Stimulated activated CD4-positive, alpha-beta T cell treated with anti-CD3 and anti-CD28 coated beads, TNF-alpha, amount 100 ng/mL, for 4 hours (primary cell): ENCODE measurements around the gene NOL4L.

Source experiments
- DNase-seq, 3 experiments: peaks; one replicate each; pipeline ENCODE4 v3.0.0-alpha.2; 2020; ENCODE audit warnings: low read depth in 3 of 3

NOL4L gene

DNA sequence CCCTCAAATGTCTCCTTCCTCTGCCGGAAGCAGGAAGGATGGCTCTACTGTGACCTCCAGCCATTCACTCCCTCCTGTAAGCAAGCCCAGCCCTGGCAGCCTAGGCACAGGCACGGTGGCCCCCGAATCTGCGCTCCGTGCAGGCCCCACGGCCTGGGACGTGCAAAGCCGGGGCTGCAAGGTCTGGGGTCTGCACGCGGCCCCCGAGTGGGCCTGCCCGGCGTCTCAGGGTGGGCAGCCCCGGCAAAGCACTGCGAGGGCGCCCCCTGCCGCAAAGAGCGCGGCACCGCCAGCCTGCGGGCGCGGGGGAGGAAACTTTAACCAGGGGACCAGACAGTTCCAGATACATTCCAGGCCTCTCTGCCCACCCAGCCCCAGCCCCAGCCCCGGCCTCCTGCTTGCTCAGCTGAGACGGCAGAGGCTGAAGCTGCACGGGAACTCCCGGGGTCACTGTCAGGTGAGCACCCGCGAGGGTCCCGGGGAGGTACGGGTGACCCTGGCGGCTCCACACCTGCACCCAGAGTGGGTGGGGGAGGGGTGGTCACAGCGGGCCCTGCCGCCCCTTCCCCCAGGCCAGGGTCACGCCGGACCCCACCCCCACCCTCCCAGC is 128.2 kb downstream of the NOL4L start:
- no peak for DNase-seq

- DNase-seq = no peak
Measured at GRCh38 chr20:32455901-32456701, 129.0 kb downstream of the NOL4L start.

- DNase-seq = no peak
Measured at GRCh38 chr20:32455171-32455900, 129.8 kb downstream of the NOL4L start.

GRCh38 chr20:32454164-32455145 is 130.7 kb downstream of the NOL4L start:
- no peak for DNase-seq

- no peak for DNase-seq
Measured at GRCh38 chr20:32453467-32454163, 131.5 kb downstream of the NOL4L start.

GRCh38 chr20:32452776-32453466 is 132.2 kb downstream of the NOL4L start:
- DNase-seq = no peak

GRCh38 chr20:32451682-32452461 is 133.3 kb downstream of the NOL4L start:
- DNase-seq = no peak

DNA sequence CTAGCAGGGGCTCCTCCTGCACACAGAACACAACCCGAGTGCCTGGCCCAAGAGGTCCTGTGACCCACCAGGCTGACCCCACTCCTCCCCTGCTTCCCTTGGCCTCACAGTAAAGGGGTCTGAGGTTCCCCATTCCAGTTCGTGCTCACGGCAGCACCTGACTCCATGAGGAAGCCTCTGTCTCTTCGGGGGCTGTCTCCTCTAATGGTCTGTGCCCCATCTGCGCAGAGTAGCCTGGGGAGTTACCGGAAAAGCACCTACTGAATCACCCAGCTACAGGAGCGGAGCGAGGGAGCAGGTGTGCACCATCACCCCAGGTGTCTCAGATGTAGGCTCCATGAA is 133.8 kb downstream of the NOL4L start:
- no peak for DNase-seq

GRCh38 chr20:32450484-32451061 is 134.6 kb downstream of the NOL4L start:
- no peak for DNase-seq

GRCh38 chr20:32449890-32450401 is 135.2 kb downstream of the NOL4L start:
- DNase-seq = no peak

- no peak for DNase-seq
Measured at GRCh38 chr20:32449057-32449889, 135.9 kb downstream of the NOL4L start.

DNA sequence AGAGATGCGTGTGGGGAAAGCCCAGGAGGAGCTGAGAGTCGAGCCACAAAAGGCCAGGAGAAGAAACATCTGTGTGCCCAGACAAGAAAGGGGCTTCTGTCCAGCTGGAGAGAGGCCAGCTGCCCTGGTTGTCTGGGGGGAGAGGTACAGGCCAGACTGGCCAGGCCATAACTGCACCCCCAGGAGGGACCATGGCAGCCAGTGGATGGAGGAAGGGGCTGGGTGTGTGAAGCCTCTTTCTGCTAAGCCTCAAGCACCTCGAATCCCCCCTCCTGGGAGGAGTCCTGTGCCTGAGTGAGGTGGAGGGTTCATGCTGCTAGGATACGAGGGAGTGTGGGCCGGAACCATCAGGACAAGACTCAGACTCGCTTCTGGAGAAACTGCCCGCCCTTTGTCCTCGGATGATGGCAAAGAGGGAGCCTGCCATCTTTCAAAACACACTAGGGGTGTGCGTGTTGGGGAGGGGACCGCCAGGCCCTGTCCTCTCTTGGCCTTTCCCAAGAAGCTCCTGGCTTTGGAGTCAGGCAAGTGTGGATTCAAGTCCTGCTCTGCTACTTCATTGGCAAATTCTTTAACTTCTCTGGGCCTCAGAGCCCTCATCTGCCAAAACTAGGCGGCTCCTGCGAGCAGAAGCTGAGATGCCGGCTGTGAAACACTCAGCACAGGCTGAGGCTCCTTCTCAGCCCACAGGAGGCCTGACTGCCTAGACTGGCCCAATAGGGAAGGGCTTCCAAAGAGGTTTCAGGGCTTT is 136.7 kb downstream of the NOL4L start:
- DNase-seq = no peak

DNA sequence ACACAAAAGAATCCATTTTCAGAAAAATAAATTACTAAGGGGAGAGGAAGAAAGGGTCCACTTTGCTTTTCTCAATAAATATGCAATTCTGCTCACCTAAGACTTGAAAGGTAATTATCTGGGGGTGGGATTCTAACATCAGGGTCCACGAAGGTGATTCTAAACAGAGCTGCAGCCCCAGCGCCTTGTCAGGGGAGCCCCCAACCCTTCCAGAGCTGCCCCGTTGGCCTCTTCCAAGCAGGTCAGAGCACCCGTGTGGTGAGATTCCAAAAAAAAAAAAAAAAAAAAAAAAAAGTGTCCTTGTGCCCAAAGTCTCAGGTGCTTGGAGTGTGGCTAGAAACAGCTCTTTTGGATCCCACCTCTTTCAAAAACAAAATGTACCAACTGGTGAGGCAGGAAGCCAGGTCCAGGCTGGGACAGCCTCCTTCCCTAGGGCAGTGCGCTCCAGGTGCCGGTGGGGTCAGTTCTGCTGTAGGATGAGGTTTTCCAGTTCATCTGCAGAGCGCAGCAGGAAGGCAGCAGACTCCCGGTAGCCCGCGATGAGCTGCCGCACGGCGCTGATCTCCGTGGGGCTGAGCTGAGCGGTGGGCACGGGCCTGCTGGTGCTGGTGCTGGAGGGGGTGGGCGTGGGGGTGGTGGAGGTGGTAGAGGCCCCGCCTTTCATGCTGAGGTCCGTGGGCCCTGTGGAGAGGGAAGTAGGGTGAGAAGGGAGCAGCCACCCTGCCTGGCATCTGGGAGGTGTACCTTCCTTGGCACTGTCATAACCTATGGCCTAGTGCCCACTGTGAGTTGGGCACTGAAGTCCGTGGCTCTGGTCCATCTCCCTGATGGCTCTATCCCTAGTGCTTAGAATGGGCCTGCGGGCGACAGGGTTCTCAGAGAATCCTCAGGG is 137.8 kb downstream of the NOL4L start:
- no peak for DNase-seq

GRCh38 chr20:32446301-32447100 is 138.6 kb downstream of the NOL4L start:
- no peak for DNase-seq

GRCh38 chr20:32445539-32446273 is 139.4 kb downstream of the NOL4L start:
- no peak for DNase-seq
